Subcutaneous abdominal adipose tissue (tissue), 5 donors: ENCODE data around the gene IGLON5.

Experiments
- H3K27ac ChIP-seq: one replicate; pipeline ENCODE4 v1.7.0; 2013; ENCODE audit warnings: low read depth, mild to moderate bottlenecking, inconsistent platforms, low read length, moderate library complexity
- H3K27me3 ChIP-seq, 5 donors: one replicate each; pipeline ENCODE4 v1.7.0; 2013; ENCODE audit warnings: low read length in 5 of 5, inconsistent platforms in 1 of 5; ENCODE audit not compliant: control insufficient read depth in 5 of 5, insufficient read depth in 4 of 5
- H3K36me3 ChIP-seq, 5 donors: one replicate each; pipeline ENCODE4 v1.7.0; 2013; ENCODE audit warnings: low read length in 5 of 5; ENCODE audit not compliant: control insufficient read depth in 5 of 5, insufficient read depth in 5 of 5
- H3K4me1 ChIP-seq, 5 donors: one replicate each; pipeline ENCODE4 v1.7.0; 2013; ENCODE audit warnings: low read length in 5 of 5, mild to moderate bottlenecking in 3 of 5, moderate library complexity in 1 of 5; ENCODE audit not compliant: control insufficient read depth in 5 of 5, insufficient read depth in 5 of 5
- H3K4me3 ChIP-seq, 5 donors: one replicate each; pipeline ENCODE4 v1.7.0; 2013; ENCODE audit warnings: low read length in 5 of 5, low read depth in 1 of 5
- H3K9ac ChIP-seq, 5 donors: one replicate each; pipeline ENCODE4 v1.7.0; 2013; ENCODE audit warnings: low read length in 5 of 5, mild to moderate bottlenecking in 4 of 5, moderate library complexity in 3 of 5
- H3K9me3 ChIP-seq, 5 donors: one replicate each; pipeline ENCODE4 v1.7.0; 2013; ENCODE audit warnings: low read length in 5 of 5; ENCODE audit not compliant: control insufficient read depth in 5 of 5
- donor health status: healthy.
- donor health status: healthy.
- donor health status: healthy.
- donor health status: healthy.
- donor health status: healthy.

The IGLON5 gene

GRCh38 chr19:51316688-51317087, 5.2 kb downstream of the IGLON5 start:
- Histone ChIP-seq H3K4me3 (no peak overlapping the region), H3K36me3 (no peaks in the 10 kb centered on the region), H3K27me3 (peaks cover 5 to 18% (median 14%) of the 10 kb centered on the region in 5 donors)

GRCh38 chr19:51317376-51317775, 5.9 kb downstream of the IGLON5 start:
- Histone ChIP-seq H3K36me3 (no peaks in the 10 kb centered on the region), H3K27me3 (peaks cover under 1 to 15% (median 9%) of the 10 kb centered on the region in 5 donors), H3K4me3 (no peak overlapping the region), H3K9me3 (peaks cover 0 to 4% (median 0%) of the 10 kb centered on the region in 5 donors), H3K4me1 (peaks cover 0 to 3% (median 0%) of the 10 kb centered on the region in 5 donors), H3K9ac (no peak overlapping the region), H3K27ac (no peak overlapping the region)

More at GRCh38 chr19:51316688-51317087, 5.2 kb downstream of the IGLON5 start:
- Histone ChIP-seq H3K27ac (no peak overlapping the region), H3K4me1 (peaks cover 0 to 6% (median 0%) of the 10 kb centered on the region in 5 donors), H3K9me3 (peaks cover 0 to 4% (median 0%) of the 10 kb centered on the region in 5 donors), H3K9ac (no peak overlapping the region)

- Histone ChIP-seq H3K27me3 (peaks cover 0 to 12% (median 6%) of the 10 kb centered on the region in 5 donors), H3K27ac (no peak overlapping the region)
Measured at GRCh38 chr19:51317968-51318367, 6.5 kb downstream of the IGLON5 start.

GRCh38 chr19:51318687-51319648, 7.5 kb downstream of the IGLON5 start:
- Histone ChIP-seq H3K9ac (no peak overlapping the region), H3K27me3 (peaks cover 3 to 15% (median 11%) of the 10 kb centered on the region in 5 donors), H3K4me3 (no peak overlapping the region), H3K36me3 (no peaks in the 10 kb centered on the region), H3K4me1 (peaks cover 0 to 6% (median 3%) of the 10 kb centered on the region in 5 donors), H3K27ac (no peak overlapping the region), H3K9me3 (peaks cover 0 to 4% (median 0%) of the 10 kb centered on the region in 5 donors)

More at GRCh38 chr19:51317968-51318367, 6.5 kb downstream of the IGLON5 start:
- Histone ChIP-seq H3K4me1 (peaks cover 0 to 3% (median 0%) of the 10 kb centered on the region in 5 donors), H3K4me3 (no peak overlapping the region), H3K9ac (no peak overlapping the region), H3K9me3 (peaks cover 0 to 4% (median 0%) of the 10 kb centered on the region in 5 donors), H3K36me3 (no peaks in the 10 kb centered on the region)

GRCh38 chr19:51319649-51320279, 8.3 kb downstream of the IGLON5 start:
- no peak overlapping the region for H3K9ac ChIP-seq
- H3K9me3 ChIP-seq, result peaks cover 0 to under 1% (median 0%) of the 10 kb centered on the region in 5 donors
- H3K27me3 ChIP-seq, result peaks cover 3 to 19% (median 11%) of the 10 kb centered on the region in 5 donors
- H3K27ac ChIP-seq, result no peak overlapping the region
- H3K4me3 ChIP-seq, result no peak overlapping the region
- H3K36me3 ChIP-seq, result no peaks in the 10 kb centered on the region
- H3K4me1 ChIP-seq, result peaks cover 0 to 13% (median 10%) of the 10 kb centered on the region in 5 donors

- Histone ChIP-seq H3K4me3 (no peak overlapping the region), H3K27me3 (peaks cover 3 to 19% (median 11%) of the 10 kb centered on the region in 5 donors), H3K4me1 (peaks cover 0 to 13% (median 10%) of the 10 kb centered on the region in 5 donors), H3K36me3 (no peaks in the 10 kb centered on the region), H3K9ac (no peak overlapping the region), H3K27ac (no peak overlapping the region), H3K9me3 (no peaks in the 10 kb centered on the region)
Measured at GRCh38 chr19:51320280-51320657, 8.8 kb downstream of the IGLON5 start.

- Histone ChIP-seq H3K9ac (no peak overlapping the region), H3K4me3 (no peak overlapping the region), H3K27ac (no peak overlapping the region), H3K4me1 (peaks cover 0 to 13% (median 10%) of the 10 kb centered on the region in 5 donors), H3K36me3 (no peaks in the 10 kb centered on the region), H3K27me3 (peaks cover 3 to 19% (median 11%) of the 10 kb centered on the region in 5 donors), H3K9me3 (no peaks in the 10 kb centered on the region)
Measured at GRCh38 chr19:51321799-51322198, 10.4 kb downstream of the IGLON5 start.

- no peaks in the 10 kb centered on the region for H3K9me3 ChIP-seq
- peaks cover 0 to 25% (median 22%) of the 10 kb centered on the region in 5 donors for H3K4me1 ChIP-seq
- H3K9ac ChIP-seq, result no peak overlapping the region
- H3K36me3 ChIP-seq, result no peaks in the 10 kb centered on the region
- H3K27me3 ChIP-seq, result peaks cover 4 to 21% (median 15%) of the 10 kb centered on the region in 5 donors
- no peak overlapping the region for H3K4me3 ChIP-seq
- no peak overlapping the region for H3K27ac ChIP-seq
Measured at GRCh38 chr19:51323481-51324166, 12.2 kb downstream of the IGLON5 start.

GRCh38 chr19:51324167-51324481, 12.7 kb downstream of the IGLON5 start:
- H3K36me3 ChIP-seq, result no peaks in the 10 kb centered on the region
- no peak overlapping the region for H3K9ac ChIP-seq
- H3K4me1 ChIP-seq, result peaks cover 0 to 25% (median 22%) of the 10 kb centered on the region in 5 donors
- H3K4me3 ChIP-seq, result no peak overlapping the region
- H3K27ac ChIP-seq, result no peak overlapping the region
- H3K27me3 ChIP-seq, result peaks cover 6 to 20% (median 13%) of the 10 kb centered on the region in 5 donors
- no peaks in the 10 kb centered on the region for H3K9me3 ChIP-seq
